Measurements from ENCODE around the gene RNF121. TPM values are rescaled to one million over a fixed set of nuclear protein-coding genes. Genes with fewer than 3 reads are reported as not detected.

RNF121 gene
- total and polyA plus RNA-seq, 2 of the 13 experiments (the other 11 are each of a cell fraction or from before 2014, with no cell fraction given) = 28.6 to 44.3 TPM

DNA sequence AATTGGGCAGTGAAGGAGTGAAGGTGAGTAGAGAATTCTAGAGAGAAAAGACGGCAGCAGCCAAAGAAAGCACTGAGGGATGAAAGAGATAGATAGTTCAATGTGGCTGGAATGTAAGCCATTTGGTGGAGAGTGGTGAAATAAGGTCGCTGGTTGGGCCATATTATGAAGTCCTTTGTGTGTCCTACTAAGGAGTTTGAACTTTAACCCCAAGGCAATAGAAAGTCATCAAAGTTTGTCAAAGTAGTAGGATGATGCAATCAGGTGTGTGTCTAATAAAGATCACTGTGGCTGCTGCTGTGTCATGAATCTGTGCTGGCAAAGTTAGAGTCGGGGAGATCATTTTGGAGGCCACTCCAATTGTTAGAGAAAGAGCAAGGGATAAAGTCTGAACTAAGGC is 18.7 kb downstream of the RNF121 start (continued):
- TF ChIP-seq HNRNPK (IDR thresholded peaks at IDR 0.05; ENCODE audit: low read depth, low read length, poor library complexity, severe bottlenecking) (no peak), WIZ (CRISPR knock-in tag; IDR thresholded peaks at IDR 0.05) (no peak), ATRX (CRISPR knock-in tag; IDR thresholded peaks at IDR 0.05; ENCODE audit: borderline replicate concordance) (no peak), PCBP2 (optimal IDR thresholded peaks at IDR 0.05; ENCODE audit: low read depth, low read length, poor library complexity, severe bottlenecking) (no peak), ZNF7 (CRISPR knock-in tag; IDR thresholded peaks at IDR 0.05) (no peak), NFYB (CRISPR knock-in tag; IDR thresholded peaks at IDR 0.05) (no peak), EP300 (IDR thresholded peaks at IDR 0.05; ENCODE audit: low read depth in 2 of 2, low read length in 2 of 2) (peak; percentile 58 to 86), EP300 (CRISPR knock-in tag; IDR thresholded peaks at IDR 0.05; ENCODE audit: borderline replicate concordance) (peak; percentile 78; the same call in 1 of the 2 replicates), RFXAP (CRISPR knock-in tag; IDR thresholded peaks at IDR 0.05; ENCODE audit: borderline replicate concordance) (no peak), TOPORS (CRISPR knock-in tag; IDR thresholded peaks at IDR 0.05) (no peak), MTA3 (CRISPR knock-in tag; IDR thresholded peaks at IDR 0.05) (no peak), ESRRA (CRISPR knock-in tag; IDR thresholded peaks at IDR 0.05; ENCODE audit: low read depth) (peak; percentile 84)
- TF ChIP-seq, protein P1, sequence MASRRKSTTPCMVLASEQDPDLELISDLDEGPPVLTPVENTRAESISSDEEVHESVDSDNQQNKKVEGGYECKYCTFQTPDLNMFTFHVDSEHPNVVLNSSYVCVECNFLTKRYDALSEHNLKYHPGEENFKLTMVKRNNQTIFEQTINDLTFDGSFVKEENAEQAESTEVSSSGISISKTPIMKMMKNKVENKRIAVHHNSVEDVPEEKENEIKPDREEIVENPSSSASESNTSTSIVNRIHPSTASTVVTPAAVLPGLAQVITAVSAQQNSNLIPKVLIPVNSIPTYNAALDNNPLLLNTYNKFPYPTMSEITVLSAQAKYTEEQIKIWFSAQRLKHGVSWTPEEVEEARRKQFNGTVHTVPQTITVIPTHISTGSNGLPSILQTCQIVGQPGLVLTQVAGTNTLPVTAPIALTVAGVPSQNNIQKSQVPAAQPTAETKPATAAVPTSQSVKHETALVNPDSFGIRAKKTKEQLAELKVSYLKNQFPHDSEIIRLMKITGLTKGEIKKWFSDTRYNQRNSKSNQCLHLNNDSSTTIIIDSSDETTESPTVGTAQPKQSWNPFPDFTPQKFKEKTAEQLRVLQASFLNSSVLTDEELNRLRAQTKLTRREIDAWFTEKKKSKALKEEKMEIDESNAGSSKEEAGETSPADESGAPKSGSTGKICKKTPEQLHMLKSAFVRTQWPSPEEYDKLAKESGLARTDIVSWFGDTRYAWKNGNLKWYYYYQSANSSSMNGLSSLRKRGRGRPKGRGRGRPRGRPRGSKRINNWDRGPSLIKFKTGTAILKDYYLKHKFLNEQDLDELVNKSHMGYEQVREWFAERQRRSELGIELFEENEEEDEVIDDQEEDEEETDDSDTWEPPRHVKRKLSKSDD (CRISPR knock-in tag; IDR thresholded peaks at IDR 0.05; ENCODE audit: low read depth) = no peak
- TF ChIP-seq, protein P2, sequence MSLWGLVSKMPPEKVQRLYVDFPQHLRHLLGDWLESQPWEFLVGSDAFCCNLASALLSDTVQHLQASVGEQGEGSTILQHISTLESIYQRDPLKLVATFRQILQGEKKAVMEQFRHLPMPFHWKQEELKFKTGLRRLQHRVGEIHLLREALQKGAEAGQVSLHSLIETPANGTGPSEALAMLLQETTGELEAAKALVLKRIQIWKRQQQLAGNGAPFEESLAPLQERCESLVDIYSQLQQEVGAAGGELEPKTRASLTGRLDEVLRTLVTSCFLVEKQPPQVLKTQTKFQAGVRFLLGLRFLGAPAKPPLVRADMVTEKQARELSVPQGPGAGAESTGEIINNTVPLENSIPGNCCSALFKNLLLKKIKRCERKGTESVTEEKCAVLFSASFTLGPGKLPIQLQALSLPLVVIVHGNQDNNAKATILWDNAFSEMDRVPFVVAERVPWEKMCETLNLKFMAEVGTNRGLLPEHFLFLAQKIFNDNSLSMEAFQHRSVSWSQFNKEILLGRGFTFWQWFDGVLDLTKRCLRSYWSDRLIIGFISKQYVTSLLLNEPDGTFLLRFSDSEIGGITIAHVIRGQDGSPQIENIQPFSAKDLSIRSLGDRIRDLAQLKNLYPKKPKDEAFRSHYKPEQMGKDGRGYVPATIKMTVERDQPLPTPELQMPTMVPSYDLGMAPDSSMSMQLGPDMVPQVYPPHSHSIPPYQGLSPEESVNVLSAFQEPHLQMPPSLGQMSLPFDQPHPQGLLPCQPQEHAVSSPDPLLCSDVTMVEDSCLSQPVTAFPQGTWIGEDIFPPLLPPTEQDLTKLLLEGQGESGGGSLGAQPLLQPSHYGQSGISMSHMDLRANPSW (CRISPR knock-in tag; IDR thresholded peaks at IDR 0.05; ENCODE audit: borderline replicate concordance) = no peak
- TF ChIP-seq, protein P3, sequence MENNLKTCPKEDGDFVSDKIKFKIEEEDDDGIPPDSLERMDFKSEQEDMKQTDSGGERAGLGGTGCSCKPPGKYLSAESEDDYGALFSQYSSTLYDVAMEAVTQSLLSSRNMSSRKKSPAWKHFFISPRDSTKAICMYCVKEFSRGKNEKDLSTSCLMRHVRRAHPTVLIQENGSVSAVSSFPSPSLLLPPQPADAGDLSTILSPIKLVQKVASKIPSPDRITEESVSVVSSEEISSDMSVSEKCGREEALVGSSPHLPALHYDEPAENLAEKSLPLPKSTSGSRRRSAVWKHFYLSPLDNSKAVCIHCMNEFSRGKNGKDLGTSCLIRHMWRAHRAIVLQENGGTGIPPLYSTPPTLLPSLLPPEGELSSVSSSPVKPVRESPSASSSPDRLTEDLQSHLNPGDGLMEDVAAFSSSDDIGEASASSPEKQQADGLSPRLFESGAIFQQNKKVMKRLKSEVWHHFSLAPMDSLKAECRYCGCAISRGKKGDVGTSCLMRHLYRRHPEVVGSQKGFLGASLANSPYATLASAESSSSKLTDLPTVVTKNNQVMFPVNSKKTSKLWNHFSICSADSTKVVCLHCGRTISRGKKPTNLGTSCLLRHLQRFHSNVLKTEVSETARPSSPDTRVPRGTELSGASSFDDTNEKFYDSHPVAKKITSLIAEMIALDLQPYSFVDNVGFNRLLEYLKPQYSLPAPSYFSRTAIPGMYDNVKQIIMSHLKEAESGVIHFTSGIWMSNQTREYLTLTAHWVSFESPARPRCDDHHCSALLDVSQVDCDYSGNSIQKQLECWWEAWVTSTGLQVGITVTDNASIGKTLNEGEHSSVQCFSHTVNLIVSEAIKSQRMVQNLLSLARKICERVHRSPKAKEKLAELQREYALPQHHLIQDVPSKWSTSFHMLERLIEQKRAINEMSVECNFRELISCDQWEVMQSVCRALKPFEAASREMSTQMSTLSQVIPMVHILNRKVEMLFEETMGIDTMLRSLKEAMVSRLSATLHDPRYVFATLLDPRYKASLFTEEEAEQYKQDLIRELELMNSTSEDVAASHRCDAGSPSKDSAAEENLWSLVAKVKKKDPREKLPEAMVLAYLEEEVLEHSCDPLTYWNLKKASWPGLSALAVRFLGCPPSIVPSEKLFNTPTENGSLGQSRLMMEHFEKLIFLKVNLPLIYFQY (CRISPR knock-in tag; IDR thresholded peaks at IDR 0.05; ENCODE audit: borderline replicate concordance) = peak; percentile 78; the same call in 1 of the 2 replicates
- TF ChIP-seq, protein P4, sequence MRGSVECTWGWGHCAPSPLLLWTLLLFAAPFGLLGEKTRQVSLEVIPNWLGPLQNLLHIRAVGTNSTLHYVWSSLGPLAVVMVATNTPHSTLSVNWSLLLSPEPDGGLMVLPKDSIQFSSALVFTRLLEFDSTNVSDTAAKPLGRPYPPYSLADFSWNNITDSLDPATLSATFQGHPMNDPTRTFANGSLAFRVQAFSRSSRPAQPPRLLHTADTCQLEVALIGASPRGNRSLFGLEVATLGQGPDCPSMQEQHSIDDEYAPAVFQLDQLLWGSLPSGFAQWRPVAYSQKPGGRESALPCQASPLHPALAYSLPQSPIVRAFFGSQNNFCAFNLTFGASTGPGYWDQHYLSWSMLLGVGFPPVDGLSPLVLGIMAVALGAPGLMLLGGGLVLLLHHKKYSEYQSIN (CRISPR knock-in tag; IDR thresholded peaks at IDR 0.05; ENCODE audit: borderline replicate concordance) = no peak
- TF ChIP-seq, protein P5, sequence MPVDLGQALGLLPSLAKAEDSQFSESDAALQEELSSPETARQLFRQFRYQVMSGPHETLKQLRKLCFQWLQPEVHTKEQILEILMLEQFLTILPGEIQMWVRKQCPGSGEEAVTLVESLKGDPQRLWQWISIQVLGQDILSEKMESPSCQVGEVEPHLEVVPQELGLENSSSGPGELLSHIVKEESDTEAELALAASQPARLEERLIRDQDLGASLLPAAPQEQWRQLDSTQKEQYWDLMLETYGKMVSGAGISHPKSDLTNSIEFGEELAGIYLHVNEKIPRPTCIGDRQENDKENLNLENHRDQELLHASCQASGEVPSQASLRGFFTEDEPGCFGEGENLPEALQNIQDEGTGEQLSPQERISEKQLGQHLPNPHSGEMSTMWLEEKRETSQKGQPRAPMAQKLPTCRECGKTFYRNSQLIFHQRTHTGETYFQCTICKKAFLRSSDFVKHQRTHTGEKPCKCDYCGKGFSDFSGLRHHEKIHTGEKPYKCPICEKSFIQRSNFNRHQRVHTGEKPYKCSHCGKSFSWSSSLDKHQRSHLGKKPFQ (CRISPR knock-in tag; IDR thresholded peaks at IDR 0.05; ENCODE audit: insufficient replicate concordance) = no peak

All from HepG2 (cell line).